ENCODE data around the gene ECPAS.
"Not testable (repeated sequence)": the region's sequence is repeated elsewhere in the genome, so short reads cannot be mapped to it uniquely, and the experiment has no call there.

ECPAS gene

DNA sequence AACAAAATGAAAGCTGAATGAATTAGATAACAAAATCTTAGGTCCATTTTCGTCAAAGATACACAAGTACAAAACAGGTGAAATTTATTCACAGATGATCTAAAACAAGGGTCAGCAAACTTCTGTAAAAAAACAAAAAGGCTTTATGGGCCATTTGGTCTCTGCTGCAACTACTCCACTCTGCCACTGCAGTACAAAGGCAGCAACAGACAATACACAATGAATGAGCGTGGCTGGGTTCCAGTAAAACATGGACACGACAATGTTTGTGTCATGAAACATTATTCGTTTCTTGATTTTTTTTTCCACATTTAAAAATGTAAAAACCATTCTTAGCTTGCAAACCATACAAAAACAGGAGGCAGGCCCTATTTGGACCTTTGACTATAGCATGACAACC, 71.9 kb downstream of the ECPAS start:
- peak; percentile 57 to 81 for DNase-seq

DNA sequence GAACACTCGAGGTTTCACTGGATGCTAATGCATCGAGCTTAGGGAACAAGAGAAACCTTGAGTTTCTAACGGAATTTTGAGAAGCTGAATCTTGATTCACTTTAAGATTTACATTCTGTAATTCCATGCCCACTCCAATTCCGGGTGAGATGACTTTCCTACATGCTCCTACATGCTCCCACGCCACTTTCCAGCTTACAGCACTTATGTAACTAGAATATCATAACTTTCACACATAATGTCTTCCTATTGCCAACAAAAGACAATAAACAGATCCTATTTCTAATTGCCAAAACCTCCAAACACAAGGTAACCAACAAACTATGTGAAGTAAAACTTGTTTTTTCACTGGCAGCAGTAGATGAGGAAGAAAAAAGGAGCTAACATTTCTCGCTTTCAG, 72.9 kb downstream of the ECPAS start:
- DNase-seq: no peak

DNA sequence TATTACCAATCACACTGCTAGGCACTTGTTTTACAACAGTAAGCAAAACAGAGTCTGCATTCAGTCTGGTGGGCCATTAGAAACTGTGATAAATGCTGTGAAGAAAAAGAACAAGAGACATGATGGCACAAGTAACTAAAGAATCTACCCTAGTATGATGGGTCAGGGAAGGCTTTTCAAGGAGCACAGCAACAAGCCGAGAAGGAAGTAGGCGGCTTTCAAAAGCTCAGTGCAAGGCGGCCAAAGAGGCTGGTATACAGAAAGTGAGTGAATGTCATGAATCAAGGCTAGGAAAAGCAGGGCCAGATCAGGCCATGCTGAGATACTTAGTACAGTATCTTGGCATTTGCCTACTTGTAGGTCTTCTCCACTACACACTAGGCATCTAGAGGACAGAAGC, 76.4 kb downstream of the ECPAS start:
- DNase-seq: no peak

DNA sequence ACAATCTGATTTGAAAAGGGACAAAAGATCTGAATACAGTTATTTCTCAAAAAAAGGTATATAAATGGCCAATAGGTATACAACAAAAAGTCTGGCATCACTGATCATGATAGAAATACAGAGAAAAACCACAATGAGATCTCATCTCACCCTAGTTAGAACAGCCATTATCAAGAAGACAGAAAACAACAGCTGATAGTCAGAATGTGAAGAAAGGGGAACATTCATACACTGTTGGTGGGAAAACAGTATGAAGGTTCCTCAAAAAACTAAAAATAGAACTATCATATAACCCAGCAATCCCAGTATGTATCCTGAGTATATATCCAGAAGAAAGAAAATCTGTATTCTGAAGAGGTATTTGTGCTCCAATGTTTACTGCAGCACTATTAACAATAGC, 78.5 kb downstream of the ECPAS start:
- DNase-seq: no peak

DNA sequence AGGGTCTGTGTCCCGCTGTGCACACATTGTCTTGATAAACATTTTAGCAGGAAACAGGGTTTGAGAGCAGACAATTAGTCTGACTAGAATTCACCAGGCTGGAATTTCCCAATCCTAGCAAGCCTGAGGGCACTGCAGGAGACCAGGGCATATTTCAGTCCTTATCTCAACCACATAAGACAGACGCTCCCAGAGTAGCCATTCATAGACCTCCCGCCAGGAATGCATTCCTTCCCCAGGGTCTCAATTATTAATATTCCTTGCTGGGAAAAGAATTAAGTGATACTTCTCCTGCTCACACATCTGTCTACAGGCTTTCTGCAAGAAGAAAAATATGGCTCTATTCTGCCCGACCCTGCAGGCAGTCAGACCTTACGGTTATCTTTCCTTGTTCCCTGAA, 82.7 kb downstream of the ECPAS start:
- DNase-seq: not testable (repeated sequence)

DNA sequence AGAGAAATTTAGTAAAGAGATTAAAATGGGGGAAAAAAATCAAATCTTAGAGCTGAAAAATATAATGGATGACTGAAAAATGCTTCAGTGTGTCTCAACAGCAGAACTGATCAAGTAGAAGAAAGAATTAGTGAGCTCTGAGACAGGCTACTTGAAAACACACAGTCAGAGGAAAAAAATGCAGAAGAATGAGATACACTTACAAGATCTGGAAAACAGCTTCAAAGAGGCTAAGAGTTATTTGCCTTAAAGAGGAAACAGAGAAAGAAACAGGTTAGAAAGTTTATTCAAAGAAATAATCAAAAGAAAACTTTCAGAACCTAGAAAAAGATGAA, 83.7 kb downstream of the ECPAS start:
- no peak for DNase-seq

DNA sequence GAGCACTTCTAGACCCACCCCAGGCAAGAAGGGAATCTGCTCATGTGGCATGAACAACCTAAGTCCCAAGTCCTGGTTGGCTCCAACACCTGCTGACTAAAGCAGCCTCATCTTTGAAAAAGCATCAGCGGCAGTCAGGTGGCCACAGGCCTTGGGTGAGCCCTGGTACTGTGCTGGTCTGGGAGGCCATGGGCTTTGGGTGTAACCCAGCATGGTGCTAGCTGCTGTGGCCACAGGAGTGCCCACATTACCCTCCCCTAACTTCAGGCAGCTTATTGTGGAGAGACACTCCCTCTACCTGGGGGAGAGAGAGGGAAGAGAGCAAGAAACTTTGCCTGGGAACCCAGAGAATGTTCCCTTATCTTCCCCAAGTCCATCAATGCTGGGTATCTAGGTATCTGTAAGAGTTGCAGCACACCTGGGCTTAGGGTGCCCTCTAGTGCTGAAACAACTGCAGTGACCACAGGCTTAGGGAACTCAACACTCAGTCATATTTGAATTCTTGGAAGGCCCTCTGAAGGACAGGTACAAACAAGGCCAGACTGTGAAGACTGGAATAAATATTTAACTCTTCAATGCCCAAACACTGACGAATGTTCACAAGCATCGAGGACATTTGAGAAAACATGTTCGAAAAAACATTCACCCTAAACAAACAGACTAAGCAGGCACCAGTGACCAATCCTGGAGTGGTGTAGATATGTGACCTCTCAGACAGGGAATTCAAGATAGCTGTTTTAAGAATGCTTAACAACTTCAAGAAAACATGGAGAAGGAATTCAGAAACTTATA, 84.2 kb downstream of the ECPAS start:
- no peak for DNase-seq

DNA sequence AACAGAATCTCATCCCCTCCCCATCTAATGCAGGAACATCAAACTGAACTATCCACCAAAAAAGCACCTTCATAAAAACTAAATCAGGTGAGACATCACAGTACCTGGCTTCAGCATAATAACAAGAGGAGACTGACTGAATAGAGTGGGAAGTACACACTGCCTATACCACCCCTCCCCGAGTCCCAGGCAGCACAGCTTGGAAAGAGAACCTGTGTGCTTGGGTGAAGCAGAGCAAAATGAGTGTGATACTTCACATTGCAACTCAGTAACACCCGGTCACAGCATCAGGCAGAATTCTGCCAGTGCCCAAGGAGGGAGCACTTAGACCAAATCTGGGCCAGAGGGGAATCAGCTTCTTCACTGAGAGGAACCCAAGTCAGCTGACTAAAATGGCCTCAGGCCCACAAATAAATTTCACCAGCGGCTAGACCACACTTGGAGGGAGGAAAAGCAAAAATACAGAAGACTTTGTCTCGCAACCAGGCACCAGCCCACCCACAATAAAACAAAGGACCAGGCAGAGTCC, 84.9 kb downstream of the ECPAS start:
- DNase-seq: no peak

DNA sequence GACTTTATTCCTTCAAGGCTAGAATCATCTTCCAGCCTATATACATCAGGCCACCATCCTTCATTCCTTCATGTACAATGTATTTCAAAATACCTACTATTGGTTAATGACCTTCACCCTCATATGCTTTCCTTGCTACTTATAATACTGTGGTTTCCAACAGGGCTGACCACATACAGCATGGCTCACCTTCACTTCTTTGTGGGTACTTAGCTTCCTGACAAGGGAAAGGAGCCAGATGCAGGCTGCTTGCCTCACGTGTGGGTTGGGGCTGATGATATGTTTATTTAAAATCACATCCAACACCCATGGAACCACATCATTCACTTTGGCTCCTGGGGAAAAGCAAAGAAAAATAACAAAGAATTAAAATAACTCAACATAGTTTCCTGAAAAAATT, 90.2 kb downstream of the ECPAS start:
- no peak for DNase-seq

DNA sequence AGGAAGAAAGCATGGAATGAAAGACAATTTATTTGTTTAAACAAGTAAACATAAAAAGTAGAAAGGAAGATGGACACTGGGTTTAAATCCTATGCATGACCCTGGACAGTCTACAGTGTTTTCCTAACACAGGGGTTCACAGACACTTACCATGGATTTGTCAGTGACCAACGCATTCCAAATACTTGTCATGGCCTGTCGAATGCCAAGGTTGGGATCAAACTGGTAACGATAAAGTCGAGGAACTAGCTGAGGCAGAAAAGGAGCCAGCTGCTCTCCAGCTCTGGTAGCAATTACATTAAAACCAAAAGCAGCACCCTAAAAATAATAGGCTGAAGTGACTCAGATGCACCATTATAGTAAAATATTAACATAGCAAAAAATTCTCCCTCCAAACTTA, 94.8 kb downstream of the ECPAS start:
- no peak for DNase-seq

DNA sequence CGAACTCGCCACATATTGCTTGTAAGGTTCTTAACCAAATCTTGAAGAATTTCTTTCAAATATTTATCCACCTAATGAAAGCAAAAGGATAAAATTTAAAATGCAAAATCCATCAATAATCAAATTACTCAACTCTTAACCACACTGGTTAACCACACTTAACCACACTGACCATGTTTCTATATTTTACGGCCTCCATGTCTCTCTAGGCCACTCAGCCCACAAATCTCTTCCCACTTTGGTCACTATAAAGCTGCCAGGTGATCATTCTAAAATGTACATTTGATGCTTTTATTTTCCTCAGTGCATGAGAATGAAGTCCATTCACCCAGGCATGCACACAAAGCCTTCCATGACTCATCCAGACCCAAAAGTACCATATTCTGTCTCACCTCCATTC, 97.8 kb downstream of the ECPAS start:
- no peak for DNase-seq

DNA sequence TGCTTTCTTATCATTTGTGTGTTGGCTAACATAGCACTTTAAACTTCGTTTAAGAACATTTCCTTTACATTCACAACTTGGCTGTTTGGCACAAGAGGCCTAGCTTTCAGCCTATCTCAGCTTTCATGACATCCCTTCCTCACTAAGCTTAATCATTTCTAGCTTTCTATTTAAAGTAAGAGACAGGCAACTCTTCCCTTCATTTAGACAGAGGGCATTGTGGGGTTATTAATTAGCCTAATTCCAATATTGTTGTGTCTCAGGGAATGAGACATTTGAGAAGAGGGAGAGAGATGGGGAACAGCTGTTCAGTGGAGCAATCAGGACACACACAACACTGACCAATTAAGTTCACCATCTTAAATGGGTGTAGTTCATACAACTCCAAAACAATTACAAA, 103.2 kb downstream of the ECPAS start:
- no peak for DNase-seq

DNA sequence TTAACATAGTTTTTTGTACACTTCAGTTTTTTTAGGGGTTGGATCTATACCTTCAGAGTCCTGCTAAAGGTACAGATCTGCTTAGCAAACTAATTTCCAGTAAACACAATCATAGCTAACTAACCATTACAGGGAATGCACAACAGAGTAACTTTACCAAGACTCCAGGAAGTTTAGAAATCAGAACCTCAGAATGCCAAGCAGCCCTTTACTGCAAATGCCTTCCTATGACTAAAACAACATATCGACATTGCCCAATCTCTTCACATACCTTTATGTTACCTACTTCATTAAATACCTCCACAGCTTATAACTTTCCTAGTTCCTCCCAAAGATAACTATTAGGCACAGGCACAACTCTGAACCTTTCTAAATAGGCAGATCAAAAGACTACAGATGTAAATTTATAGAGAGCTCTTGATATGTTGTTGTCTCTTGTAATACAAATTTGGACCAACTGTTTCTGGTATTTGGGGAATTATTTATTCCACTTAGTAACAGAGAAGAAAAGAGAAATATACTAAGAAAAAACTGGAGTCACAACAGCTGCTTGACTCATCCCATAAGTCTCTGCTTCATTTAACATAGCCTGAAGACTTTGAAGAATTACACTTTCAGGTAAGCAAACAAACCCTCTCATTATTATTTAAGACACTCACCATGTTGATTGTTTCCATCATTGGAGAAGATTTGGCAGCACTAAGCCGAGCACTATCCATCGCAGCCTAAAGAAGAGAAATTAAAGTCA, 108.2 kb downstream of the ECPAS start:
- DNase-seq: no peak

DNA sequence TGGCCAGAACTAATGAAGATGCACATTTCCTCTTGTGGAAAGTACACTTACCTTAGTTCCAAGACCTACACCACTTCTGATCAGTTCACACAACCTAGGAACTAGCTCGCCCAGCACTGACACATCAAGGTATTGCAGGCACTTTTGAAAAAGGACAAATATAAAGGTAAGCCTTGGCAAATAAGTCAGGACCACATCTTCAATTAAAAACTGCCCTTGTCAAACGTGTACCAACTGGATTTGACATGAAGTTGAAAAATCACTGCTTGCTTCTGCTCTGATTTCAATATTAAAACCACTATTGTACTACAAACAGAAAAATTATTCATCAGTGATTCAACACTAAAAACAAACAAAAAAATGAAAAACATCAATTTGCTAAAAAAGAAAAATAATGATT, 109.1 kb downstream of the ECPAS start:
- no peak for DNase-seq

DNA sequence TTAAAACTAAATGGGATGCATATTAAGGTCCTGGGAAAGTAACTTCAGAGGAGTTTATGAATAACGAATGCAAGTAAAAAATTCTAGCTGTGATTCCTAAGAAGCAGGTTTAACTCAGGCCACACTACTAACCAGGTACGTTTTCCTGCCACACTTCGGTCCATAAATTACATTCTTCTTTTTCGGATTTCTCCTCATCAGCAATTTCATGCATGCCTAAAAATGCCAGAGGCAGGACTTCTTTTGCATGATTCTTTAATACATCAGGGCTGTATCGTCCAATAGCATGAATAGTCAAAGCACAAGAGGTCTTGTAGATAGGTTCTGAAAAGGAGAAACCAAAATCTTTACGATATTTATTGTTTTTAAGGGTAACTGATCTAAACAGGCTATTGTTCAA, 111.9 kb downstream of the ECPAS start:
- DNase-seq: no peak

DNA sequence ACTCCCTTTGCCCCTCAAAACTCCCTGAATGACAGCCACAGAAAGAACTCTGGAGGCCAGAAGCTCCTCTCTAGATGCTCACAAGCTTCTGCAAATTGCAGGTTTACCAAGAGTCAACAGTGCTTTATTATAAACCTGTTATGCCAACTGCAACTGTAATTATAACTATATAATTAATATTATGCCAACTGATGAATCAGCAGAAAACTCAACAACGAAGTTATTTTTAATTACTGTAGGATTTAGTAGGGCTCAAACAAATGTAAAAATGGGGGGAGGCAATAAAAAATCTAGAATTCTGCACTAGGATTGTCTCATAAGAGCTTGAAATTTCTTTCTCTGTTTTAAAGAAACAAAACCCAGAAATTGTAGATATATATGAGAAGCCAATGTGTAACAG, 117.2 kb downstream of the ECPAS start:
- no peak for DNase-seq

DNA sequence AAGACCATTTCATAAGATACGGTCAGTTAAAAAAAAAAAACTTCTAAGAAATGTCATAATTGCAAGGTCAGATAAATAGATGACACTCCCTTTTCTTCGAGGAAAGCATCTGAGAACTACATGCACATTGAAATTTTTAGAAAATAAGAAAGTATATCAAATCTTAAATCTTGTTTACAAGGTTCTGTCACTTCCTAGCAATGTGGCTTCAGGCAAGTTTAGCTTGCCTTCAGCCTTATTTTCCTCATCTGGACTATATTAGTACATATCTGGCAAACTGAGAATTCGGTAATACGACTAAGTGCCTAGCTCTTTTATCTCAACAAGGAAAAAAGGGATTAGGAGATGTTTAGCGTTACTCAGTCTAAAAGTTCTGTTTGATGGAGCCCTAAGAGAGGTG, 121.7 kb downstream of the ECPAS start:
- no peak for DNase-seq

DNA sequence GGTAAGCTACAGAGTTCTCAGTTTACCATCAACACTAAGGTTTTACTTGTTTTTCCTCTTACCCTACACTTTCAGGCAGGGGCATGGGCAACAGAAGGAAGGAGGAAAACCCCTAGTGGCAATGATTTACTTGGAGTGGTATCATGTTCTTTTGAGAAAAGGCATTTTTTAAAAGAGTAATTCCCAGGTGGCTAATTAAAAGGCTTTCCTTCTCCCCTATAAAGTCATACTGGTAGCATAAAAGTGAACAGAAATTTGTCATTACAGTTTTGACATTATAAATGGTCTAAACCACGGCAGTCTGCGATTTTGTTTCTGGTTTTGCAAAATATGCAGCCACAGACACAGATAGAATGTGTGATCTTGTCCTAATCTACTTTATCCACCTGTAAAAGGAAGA, 123.3 kb downstream of the ECPAS start:
- no peak for DNase-seq

DNA sequence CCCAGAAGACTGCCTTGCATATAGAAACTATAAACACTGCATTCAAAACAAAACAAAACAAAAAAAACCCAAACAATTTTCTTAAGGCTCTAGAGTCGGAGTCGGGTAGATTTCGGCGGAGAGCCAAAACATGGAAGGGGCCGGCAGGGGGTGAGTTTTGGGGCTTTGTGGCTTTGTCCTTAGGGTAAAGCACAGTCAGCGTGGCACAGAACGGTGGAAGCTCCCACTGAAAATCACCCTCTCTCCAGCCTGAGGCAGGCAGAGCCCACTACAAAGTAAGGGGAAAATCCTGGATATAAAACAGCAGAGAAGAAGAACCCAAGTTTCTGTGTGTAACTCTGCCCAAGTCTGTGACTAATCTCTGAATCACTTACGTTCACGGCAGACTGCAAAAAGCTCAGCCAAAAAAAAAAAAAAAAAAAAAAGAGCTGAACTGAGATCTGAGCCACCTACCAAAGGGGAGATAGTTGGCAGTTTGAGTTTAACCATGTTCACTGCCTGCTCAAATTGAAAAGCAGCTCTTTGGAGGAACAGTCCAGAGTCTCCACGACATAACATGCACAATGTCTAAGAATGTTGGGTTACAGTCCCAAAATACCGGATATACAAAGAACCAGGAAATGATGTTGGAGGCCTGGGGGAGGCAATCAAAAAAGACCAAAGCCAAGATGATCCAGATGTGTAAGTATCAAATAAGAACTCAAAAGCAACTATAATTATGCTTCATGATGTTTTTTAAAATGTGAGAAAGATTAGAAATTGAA, 127.5 kb downstream of the ECPAS start:
- no peak for DNase-seq

DNA sequence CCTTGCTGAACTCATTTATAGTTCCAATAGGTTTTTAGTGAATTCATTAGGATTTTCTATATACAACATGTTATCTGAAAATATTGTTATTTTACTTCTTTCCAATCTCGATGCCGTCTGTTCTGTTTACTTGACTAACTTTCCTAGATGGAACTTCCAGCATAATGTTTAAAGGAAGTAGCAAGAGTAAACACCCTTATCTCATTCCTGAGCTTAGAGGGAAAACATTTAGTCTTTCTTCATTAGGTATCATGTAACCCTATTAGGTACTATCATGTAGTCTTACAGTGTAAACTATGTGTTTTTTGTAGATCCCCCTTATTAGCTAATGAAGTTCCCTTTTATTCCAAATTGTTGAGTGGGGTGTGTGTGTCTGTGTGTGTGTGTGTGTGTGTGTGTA, 131.6 kb downstream of the ECPAS start:
- no peak for DNase-seq

DNA sequence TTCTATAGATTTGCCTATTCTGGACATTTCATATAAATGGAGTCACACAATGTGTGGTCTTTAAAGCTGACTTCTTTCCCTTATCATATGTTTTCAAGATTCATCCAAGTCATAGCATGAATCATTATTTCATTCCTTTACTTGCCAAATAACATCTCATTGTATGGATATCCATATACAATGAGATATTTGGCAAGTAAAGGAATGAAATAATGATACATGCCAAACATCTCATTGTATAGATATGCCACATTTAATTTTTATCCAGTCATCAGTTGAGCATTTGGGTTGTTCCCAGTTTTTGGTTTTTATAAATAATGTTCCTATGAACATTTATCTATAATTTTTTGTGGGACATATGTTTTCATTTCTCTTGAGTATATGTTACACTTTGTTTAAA, 133.6 kb downstream of the ECPAS start:
- no peak for DNase-seq

DNA sequence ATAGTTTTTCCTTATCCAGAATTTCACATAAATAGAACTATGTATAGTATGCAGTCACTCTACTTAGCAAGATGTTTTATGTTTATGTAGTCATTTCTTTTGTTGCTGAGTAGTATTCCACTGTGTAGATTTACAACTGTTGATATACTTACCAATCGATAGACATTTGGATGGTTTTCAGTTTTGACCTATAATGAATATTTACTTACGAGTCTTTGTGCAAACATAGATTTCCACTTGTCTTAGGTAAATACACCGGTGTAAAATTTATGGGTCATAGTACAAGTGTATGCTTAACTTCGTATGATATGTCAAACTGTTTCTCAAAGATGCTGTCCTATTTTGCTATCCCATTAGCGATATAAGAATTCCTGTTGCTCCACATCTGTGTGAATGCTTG, 134.4 kb downstream of the ECPAS start:
- DNase-seq: no peak

DNA sequence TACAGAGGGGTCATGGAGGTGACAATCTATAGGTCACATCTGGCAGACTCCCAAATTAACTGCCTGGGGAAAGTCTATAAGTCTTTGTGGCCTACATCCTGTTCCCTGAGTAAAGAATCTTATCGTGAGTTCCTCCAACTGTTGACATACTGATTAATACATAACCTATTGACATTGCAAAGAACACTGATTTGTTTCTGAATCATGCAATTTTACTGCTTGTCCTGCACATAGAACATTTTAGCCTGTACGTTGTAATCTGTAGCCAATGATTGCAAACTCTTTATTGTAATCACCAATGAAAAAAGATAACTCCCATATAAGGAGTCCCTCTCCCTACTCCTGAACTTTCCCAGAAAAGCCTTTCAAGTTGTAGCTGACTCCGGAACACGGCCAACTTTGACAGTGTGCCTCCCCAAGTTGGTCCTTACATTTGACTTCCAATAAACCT, 135.3 kb downstream of the ECPAS start:
- no peak for DNase-seq

All from hippocampal formation (tissue), 2 donors.